HepG2 (cell line): ENCODE data around the gene PRKRIP1. TPM values are rescaled to one million over a fixed set of nuclear protein-coding genes. Genes with fewer than 3 reads are reported as not detected.

Experiments used
- EED ChIP-seq: sonication (generic); formaldehyde crosslinking; IDR thresholded peaks from 2 replicates; pipeline ENCODE4 v1.5.0; 2020; ENCODE audit warnings: mild to moderate bottlenecking, missing genetic modification reagents
- KLF11 ChIP-seq: IDR thresholded peaks from 2 replicates; pipeline ENCODE4 v1.6.1; 2016; ENCODE audit warnings: missing compliant biosample characterization
- RARA ChIP-seq: IDR thresholded peaks from 2 replicates; pipeline ENCODE4 v1.6.1; 2016; ENCODE audit warnings: missing genetic modification reagents, missing compliant biosample characterization
- RXRA ChIP-seq: sonication (generic); formaldehyde crosslinking; IDR thresholded peaks from 2 replicates; pipeline ENCODE4 v1.5.1; 2020; ENCODE audit warnings: missing genetic modification reagents
- ZNF441 ChIP-seq: sonication (generic); formaldehyde crosslinking; IDR thresholded peaks from 2 replicates; pipeline ENCODE4 v1.7.0; 2021; ENCODE audit warnings: missing genetic modification reagents, borderline replicate concordance
- ZNF569 ChIP-seq: sonication (generic); formaldehyde crosslinking; IDR thresholded peaks from 2 replicates; pipeline ENCODE4 v1.5.0; 2020; ENCODE audit warnings: mild to moderate bottlenecking, missing genetic modification reagents, moderate library complexity, borderline replicate concordance
- ZNF672 ChIP-seq: sonication (generic); formaldehyde crosslinking; IDR thresholded peaks from 2 replicates; pipeline ENCODE4 v1.8.1; 2022; ENCODE audit warnings: missing genetic modification reagents
- ZNF839 ChIP-seq: sonication (generic); formaldehyde crosslinking; IDR thresholded peaks from 2 replicates; pipeline ENCODE4 v1.4.0; 2020; ENCODE audit warnings: missing genetic modification reagents, mild to moderate bottlenecking, borderline replicate concordance
- ZSCAN20 ChIP-seq: sonication (generic); formaldehyde crosslinking; IDR thresholded peaks from 2 replicates; pipeline ENCODE4 v1.4.0; 2020; ENCODE audit warnings: missing genetic modification reagents, mild to moderate bottlenecking, borderline replicate concordance
- polyA plus RNA-seq, 8 experiments: library from polyadenylated mRNA; depleted of rRNA in 3 of 8; stranded (reverse) in 7 of 8; unstranded in 1 of 8; fragments of >200 nt; fragmentation: Illumina TruSeq in 4 of 8; extraction: Trizol in 4 of 8; gene quantifications; 2 replicates each; pipeline versions ENCODE4 v1.2.1 to v1.2.3, GENCODE V29; 2011 to 2016; ENCODE audit warnings: low read depth in 4 of 8, missing spikeins in 1 of 8, mixed read lengths in 1 of 8; ENCODE audit not compliant: insufficient read depth in 1 of 8
- total RNA-seq, 5 experiments: library from RNA; depleted of rRNA; stranded (reverse); fragments of >200 nt; fragmentation: Illumina TruSeq; extraction: Trizol; gene quantifications; 2 replicates each; pipeline ENCODE4 v1.2.3, GENCODE V29; 2016; ENCODE audit warnings: low read depth in 1 of 5
- TF ChIP-seq, protein P1 (sequence below): sonication (generic); formaldehyde crosslinking; IDR thresholded peaks from 2 replicates; pipeline ENCODE4 v1.5.1; 2020; ENCODE audit warnings: mild to moderate bottlenecking, moderate library complexity, missing genetic modification reagents
- TF ChIP-seq, protein P2 (sequence below): sonication (generic); formaldehyde crosslinking; IDR thresholded peaks from 2 replicates; pipeline ENCODE4 v1.4.0; 2020; ENCODE audit warnings: missing genetic modification reagents
- TF ChIP-seq, protein P3 (sequence below): sonication (generic); formaldehyde crosslinking; IDR thresholded peaks from 2 replicates; pipeline ENCODE4 v1.8.0; 2022; ENCODE audit warnings: missing genetic modification reagents, mild to moderate bottlenecking, borderline replicate concordance
- TF ChIP-seq, protein P4 (sequence below): sonication (generic); formaldehyde crosslinking; conservative IDR thresholded peaks from 2 replicates; pipeline ENCODE4 v1.4.0; 2020; ENCODE audit warnings: missing genetic modification reagents
- TF ChIP-seq, protein P5 (sequence below): sonication (generic); formaldehyde crosslinking; IDR thresholded peaks from 2 replicates; pipeline ENCODE4 v1.9.0; 2021; ENCODE audit warnings: mild to moderate bottlenecking, missing genetic modification reagents

PRKRIP1 gene
- total and polyA plus RNA-seq, 2 of the 13 experiments (the other 11 are each of a cell fraction or from before 2014, with no cell fraction given) = 13.2 to 16.8 TPM

DNA sequence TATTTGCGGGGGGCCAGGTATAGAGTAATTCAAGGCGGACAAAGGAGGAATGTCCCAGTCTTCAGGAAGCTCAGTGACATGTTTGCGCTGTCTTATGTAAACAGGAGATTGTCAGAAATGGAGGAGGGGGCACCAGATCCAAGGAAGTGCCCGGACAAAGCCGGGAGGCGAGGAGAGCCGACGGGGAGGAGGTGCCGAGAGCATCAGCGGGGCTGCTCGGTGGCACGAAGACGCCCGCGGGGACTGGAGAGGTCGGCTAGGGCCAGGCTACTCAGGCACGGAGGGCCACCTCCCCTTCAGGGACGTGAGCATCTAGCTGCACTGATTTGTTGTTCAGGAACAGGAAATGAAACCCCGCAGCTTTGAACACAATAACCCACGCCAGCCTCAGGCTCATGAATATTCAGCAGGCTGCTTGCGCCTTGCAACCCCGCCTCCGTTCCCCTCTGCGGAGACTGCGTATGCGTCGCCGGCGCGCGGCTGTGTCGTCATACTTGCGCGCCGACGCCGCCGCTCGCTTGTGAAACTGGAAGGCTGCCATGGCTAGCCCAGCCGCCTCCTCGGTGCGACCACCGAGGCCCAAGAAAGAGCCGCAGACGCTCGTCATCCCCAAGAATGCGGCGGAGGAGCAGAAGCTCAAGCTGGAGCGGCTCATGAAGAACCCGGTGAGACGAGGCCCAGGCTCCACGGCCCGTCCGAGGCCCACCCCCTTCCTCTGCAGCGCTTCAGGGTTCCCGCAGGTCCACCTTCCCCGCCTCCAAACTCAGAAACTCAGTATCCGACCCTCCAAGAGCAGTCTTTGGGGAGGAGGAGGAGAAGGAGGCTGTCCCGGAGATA lies at the start of gene PRKRIP1 (continued):
- TF ChIP-seq RXRA (CRISPR knock-in tag) = peak; percentile 60
- TF ChIP-seq, protein P1, sequence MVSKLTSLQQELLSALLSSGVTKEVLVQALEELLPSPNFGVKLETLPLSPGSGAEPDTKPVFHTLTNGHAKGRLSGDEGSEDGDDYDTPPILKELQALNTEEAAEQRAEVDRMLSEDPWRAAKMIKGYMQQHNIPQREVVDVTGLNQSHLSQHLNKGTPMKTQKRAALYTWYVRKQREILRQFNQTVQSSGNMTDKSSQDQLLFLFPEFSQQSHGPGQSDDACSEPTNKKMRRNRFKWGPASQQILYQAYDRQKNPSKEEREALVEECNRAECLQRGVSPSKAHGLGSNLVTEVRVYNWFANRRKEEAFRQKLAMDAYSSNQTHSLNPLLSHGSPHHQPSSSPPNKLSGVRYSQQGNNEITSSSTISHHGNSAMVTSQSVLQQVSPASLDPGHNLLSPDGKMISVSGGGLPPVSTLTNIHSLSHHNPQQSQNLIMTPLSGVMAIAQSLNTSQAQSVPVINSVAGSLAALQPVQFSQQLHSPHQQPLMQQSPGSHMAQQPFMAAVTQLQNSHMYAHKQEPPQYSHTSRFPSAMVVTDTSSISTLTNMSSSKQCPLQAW (CRISPR knock-in tag) = peak; percentile 71
- no peak for TF ChIP-seq KLF11
- no peak; the same call in 1 of the 2 replicates for TF ChIP-seq ZNF839
- TF ChIP-seq, protein P2, sequence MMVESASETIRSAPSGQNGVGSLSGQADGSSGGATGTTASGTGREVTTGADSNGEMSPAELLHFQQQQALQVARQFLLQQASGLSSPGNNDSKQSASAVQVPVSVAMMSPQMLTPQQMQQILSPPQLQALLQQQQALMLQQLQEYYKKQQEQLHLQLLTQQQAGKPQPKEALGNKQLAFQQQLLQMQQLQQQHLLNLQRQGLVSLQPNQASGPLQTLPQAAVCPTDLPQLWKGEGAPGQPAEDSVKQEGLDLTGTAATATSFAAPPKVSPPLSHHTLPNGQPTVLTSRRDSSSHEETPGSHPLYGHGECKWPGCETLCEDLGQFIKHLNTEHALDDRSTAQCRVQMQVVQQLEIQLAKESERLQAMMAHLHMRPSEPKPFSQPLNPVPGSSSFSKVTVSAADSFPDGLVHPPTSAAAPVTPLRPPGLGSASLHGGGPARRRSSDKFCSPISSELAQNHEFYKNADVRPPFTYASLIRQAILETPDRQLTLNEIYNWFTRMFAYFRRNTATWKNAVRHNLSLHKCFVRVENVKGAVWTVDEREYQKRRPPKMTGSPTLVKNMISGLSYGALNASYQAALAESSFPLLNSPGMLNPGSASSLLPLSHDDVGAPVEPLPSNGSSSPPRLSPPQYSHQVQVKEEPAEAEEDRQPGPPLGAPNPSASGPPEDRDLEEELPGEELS (CRISPR knock-in tag) = peak; percentile 13; the same call in 1 of the 2 replicates
- TF ChIP-seq, protein P3, sequence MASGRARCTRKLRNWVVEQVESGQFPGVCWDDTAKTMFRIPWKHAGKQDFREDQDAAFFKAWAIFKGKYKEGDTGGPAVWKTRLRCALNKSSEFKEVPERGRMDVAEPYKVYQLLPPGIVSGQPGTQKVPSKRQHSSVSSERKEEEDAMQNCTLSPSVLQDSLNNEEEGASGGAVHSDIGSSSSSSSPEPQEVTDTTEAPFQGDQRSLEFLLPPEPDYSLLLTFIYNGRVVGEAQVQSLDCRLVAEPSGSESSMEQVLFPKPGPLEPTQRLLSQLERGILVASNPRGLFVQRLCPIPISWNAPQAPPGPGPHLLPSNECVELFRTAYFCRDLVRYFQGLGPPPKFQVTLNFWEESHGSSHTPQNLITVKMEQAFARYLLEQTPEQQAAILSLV (CRISPR knock-in tag) = peak; percentile 77; the same call in 1 of the 2 replicates
- no peak for TF ChIP-seq ZNF569 (CRISPR knock-in tag)
- TF ChIP-seq, protein P4, sequence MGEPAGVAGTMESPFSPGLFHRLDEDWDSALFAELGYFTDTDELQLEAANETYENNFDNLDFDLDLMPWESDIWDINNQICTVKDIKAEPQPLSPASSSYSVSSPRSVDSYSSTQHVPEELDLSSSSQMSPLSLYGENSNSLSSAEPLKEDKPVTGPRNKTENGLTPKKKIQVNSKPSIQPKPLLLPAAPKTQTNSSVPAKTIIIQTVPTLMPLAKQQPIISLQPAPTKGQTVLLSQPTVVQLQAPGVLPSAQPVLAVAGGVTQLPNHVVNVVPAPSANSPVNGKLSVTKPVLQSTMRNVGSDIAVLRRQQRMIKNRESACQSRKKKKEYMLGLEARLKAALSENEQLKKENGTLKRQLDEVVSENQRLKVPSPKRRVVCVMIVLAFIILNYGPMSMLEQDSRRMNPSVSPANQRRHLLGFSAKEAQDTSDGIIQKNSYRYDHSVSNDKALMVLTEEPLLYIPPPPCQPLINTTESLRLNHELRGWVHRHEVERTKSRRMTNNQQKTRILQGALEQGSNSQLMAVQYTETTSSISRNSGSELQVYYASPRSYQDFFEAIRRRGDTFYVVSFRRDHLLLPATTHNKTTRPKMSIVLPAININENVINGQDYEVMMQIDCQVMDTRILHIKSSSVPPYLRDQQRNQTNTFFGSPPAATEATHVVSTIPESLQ (CRISPR knock-in tag) = no peak
- no peak for TF ChIP-seq EED (CRISPR knock-in tag)
- TF ChIP-seq ZNF672 = no peak
- 0 out of 2 replicates have a peak, but pooled peaks have one; percentile 58 for TF ChIP-seq ZSCAN20
- TF ChIP-seq ZNF441 = no peak
- TF ChIP-seq RARA (CRISPR knock-in tag) = no peak
- TF ChIP-seq, protein P5, sequence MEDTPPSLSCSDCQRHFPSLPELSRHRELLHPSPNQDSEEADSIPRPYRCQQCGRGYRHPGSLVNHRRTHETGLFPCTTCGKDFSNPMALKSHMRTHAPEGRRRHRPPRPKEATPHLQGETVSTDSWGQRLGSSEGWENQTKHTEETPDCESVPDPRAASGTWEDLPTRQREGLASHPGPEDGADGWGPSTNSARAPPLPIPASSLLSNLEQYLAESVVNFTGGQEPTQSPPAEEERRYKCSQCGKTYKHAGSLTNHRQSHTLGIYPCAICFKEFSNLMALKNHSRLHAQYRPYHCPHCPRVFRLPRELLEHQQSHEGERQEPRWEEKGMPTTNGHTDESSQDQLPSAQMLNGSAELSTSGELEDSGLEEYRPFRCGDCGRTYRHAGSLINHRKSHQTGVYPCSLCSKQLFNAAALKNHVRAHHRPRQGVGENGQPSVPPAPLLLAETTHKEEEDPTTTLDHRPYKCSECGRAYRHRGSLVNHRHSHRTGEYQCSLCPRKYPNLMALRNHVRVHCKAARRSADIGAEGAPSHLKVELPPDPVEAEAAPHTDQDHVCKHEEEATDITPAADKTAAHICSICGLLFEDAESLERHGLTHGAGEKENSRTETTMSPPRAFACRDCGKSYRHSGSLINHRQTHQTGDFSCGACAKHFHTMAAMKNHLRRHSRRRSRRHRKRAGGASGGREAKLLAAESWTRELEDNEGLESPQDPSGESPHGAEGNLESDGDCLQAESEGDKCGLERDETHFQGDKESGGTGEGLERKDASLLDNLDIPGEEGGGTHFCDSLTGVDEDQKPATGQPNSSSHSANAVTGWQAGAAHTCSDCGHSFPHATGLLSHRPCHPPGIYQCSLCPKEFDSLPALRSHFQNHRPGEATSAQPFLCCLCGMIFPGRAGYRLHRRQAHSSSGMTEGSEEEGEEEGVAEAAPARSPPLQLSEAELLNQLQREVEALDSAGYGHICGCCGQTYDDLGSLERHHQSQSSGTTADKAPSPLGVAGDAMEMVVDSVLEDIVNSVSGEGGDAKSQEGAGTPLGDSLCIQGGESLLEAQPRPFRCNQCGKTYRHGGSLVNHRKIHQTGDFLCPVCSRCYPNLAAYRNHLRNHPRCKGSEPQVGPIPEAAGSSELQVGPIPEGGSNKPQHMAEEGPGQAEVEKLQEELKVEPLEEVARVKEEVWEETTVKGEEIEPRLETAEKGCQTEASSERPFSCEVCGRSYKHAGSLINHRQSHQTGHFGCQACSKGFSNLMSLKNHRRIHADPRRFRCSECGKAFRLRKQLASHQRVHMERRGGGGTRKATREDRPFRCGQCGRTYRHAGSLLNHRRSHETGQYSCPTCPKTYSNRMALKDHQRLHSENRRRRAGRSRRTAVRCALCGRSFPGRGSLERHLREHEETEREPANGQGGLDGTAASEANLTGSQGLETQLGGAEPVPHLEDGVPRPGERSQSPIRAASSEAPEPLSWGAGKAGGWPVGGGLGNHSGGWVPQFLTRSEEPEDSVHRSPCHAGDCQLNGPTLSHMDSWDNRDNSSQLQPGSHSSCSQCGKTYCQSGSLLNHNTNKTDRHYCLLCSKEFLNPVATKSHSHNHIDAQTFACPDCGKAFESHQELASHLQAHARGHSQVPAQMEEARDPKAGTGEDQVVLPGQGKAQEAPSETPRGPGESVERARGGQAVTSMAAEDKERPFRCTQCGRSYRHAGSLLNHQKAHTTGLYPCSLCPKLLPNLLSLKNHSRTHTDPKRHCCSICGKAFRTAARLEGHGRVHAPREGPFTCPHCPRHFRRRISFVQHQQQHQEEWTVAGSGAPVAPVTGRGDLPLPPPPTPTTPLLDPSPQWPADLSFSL (CRISPR knock-in tag) = no peak
